Measurements from ENCODE around the gene PRELP.

GRCh38 chr1:203509135-203509534 lies 33.5 kb downstream of the PRELP start:
- TF ChIP-seq POLR2A (IDR thresholded peaks at IDR 0.05) = no peak
- TF ChIP-seq CTCF (IDR thresholded peaks at IDR 0.05) = no peak
- no peak for TF ChIP-seq EP300 (IDR thresholded peaks at IDR 0.05)
